Measurements from ENCODE around the gene ADAMTSL5.
"Not testable (repeated sequence)": the region's sequence is repeated elsewhere in the genome, so short reads cannot be mapped to it uniquely, and the experiment has no call there.

The ADAMTSL5 gene

GRCh38 chr19:1477056-1477455, 35.8 kb downstream of the ADAMTSL5 start:
- DNase-seq = not testable (repeated sequence)

DNA sequence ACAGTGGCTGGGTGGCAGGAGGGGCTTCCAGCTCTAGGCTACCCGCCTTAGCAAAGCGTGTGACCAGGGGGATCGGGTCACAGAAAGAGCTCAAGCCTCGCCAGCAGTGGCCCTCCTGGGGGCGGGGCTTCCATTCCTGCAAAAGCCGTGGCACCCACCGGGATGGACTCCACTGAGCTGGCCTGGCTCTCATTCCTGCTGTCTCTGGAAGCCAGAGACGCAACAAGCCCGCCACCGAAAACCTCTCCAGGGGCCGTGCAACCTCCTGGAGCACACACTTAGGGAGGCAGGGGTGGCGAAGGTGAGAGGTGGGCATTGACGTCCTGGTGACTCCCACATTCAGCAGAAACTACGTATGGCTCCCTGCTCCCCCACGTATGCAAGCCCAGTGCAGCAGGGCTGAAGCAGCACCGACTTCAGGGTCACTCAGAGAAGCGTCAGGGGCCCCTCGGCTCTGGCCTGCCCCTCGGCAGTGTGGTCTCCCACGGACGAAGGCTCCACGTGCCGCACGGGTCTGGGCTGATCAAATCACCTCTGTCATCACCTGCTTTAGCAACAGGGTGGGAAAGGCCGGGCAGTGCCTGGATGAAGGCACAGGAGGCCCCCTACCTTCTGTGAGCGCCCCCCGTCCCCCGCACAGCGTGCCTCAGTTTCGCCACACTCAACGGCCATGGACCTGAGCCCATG, 36.9 kb downstream of the ADAMTSL5 start:
- no peak for DNase-seq

GRCh38 chr19:1474765-1475351, 38.0 kb downstream of the ADAMTSL5 start:
- no peak for DNase-seq

GRCh38 chr19:1474011-1474764, 38.6 kb downstream of the ADAMTSL5 start:
- DNase-seq = no peak

GRCh38 chr19:1473085-1473851, 39.6 kb downstream of the ADAMTSL5 start:
- DNase-seq = no peak

- no peak for DNase-seq
Observed at GRCh38 chr19:1472231-1473084, 40.4 kb downstream of the ADAMTSL5 start.

DNA sequence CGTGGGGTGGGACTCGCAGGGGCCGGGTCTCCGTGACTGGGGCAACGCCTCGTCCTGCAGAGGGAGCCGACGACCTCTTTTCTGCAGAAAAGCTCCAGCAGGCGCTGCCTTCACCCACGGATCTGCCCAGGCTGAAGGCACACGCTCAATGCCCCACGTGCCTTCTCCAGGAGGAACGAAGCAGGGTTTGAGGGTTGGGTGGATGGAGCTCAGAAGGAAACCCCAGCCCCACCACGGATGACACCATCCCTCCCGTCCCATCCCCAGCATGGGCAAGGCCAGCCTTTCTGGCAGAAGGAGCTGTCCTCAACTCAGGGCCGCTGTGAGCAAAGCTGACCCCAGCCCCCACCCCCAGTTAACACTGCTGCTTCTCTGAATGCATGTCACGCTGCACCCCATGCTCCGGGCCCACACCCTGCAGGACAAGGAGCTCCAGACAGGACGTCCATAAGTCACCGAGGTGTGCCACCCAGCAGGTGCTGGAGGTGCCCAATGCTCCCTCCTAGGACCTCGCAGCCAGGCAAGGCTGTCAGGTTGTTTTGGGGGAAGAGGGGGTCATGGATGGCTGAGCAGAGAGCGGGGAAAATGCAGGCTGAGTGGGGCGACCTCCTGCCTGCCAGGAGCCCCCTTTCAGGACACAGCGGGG, 41.2 kb downstream of the ADAMTSL5 start:
- DNase-seq = no peak

GRCh38 chr19:1471010-1471514, 41.8 kb downstream of the ADAMTSL5 start:
- no peak for DNase-seq

GRCh38 chr19:1470305-1471009, 42.4 kb downstream of the ADAMTSL5 start:
- DNase-seq = peak; percentile 79

GRCh38 chr19:1470055-1470304, 42.8 kb downstream of the ADAMTSL5 start:
- no peak for DNase-seq

- no peak for DNase-seq
Observed at GRCh38 chr19:1469255-1470054, 43.4 kb downstream of the ADAMTSL5 start.

GRCh38 chr19:1468821-1469254, 44.0 kb downstream of the ADAMTSL5 start:
- peak; percentile 63 for DNase-seq

DNA sequence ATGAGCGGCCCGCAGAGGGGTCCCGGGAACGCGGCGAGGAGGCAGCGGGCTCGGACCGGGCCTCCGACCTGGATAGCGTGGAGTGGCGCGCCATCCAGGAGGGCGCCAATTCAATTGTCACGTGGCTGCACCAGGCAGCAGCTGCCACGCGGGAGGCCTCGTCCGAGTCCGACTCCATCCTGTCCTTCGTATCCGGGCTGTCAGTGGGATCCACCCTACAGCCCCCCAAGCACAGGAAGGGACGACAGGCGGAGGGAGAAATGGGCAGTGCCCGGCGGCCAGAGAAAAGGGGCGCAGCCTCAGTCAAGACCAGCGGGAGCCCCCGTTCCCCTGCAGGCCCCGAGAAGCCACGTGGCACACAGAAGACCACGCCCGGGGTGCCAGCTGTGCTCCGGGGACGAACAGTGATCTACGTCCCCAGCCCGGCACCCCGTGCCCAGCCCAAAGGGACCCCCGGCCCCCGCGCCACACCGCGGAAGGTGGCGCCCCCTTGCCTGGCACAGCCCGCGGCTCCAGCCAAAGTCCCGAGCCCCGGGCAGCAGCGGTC, 44.5 kb downstream of the ADAMTSL5 start:
- no peak for DNase-seq

GRCh38 chr19:1467490-1468273, 45.1 kb downstream of the ADAMTSL5 start:
- DNase-seq = no peak

DNA sequence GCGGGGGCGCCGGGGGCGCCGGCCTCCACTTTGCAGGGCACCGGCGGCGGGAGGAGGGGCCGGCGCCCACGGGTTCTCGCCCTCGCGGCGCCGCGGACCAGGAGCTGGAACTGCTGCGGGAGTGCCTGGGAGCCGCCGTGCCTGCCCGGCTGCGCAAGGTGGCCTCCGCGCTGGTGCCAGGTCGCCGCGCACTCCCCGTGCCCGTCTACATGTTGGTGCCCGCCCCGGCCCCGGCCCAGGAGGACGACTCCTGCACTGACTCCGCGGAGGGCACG, 45.7 kb downstream of the ADAMTSL5 start:
- no peak for DNase-seq

DNA sequence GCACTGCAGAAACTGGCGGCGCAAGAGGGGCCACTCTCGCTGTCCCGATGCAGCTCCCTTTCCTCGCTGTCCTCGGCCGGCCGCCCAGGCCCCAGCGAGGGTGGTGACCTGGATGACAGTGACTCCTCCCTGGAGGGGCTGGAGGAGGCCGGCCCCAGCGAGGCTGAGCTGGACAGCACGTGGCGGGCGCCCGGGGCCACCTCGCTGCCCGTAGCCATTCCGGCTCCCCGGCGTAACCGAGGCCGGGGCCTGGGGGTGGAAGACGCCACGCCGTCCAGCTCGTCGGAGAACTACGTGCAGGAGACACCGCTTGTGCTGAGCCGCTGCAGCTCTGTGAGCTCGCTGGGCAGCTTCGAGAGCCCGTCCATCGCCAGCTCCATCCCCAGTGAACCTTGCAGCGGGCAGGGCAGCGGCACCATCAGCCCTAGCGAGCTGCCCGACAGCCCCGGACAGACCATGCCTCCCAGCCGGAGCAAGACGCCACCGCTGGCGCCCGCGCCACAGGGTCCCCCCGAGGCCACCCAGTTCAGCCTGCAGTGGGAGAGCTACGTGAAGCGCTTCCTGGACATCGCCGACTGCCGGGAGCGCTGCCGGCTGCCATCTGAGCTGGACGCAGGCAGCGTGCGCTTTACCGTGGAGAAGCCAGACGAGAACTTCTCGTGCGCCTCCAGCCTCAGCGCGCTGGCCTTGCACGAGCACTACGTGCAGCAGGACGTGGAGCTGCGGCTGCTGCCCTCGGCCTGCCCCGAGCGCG, 46.2 kb downstream of the ADAMTSL5 start:
- no peak for DNase-seq

- no peak for DNase-seq
Observed at GRCh38 chr19:1466018-1466460, 46.8 kb downstream of the ADAMTSL5 start.

DNA sequence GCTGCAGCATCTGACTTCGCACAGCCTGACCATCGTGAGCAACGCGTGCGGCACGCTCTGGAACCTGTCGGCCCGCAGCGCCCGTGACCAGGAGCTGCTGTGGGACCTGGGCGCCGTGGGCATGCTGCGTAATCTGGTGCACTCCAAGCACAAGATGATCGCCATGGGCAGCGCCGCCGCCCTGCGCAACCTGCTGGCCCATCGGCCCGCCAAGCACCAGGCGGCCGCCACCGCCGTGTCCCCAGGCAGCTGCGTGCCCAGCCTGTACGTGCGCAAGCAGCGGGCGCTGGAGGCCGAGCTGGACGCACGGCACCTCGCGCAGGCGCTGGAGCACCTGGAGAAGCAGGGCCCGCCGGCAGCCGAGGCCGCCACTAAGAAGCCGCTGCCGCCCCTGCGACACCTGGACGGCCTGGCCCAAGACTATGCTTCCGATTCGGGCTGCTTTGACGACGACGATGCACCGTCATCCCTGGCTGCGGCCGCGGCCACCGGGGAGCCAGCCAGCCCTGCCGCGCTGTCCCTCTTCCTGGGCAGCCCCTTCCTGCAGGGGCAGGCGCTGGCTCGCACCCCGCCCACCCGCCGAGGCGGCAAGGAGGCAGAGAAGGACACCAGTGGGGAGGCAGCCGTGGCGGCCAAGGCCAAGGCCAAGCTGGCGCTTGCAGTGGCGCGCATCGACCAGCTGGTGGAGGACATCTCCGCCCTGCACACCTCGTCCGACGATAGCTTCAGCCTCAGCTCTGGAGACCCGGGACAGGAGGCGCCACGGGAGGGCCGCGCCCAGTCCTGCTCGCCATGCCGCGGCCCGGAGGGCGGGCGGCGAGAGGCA, 47.4 kb downstream of the ADAMTSL5 start:
- DNase-seq = no peak
